ENCODE data around the gene PSMG4.

PSMG4 gene

DNA sequence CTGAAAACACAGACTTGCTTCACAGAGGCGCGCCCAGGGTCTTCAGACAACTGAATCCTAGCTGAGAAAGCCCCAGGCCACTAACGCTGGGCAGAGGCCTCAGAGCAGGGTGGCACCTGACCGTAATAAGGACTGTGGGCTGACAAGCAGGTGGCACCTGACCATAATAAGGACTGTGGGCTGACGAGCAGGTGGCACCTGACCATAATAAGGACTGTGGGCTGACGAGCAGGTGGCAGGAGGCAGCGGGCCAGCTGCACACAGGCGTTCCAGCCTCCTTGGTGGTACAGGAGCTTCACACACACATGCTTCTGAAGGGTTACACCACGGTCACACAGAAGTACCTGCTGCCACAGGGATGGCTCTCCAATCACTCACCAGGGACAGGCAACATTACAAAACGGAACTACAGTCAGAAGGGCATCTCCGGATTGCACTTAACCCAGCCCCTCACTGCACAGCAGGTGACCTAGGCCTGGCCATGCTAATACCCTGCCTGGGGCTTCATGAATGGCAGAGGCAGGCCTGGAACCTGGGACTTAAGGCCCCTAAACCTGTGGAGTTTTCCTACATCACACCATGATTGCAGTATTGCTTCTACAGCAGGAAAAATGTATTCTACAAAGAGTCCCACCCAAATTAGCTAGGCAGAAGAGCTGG lies 50.8 kb downstream of the PSMG4 start:
- no peak for DNase-seq (ENCODE audit: low spot score)

DNA sequence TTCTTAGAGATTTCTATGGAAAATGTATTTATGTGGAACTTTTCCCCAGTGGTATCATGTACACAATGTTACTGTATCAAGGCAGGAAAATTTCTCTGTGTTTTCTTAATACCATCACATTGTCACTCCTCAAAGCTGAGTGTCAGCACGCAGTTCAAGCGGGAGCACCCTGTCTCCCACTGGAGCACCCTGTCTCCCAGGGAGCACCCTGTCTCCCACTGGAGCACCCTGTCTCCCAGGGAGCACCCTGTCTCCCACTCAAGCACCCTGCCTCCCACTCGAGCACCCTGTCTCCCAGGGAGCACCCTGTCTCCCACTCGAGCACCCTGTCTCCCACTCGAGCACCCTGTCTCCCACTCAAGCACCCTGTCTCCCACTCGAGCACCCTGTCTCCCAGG lies 51.3 kb downstream of the PSMG4 start:
- DNase-seq (ENCODE audit: low spot score), result no peak

DNA sequence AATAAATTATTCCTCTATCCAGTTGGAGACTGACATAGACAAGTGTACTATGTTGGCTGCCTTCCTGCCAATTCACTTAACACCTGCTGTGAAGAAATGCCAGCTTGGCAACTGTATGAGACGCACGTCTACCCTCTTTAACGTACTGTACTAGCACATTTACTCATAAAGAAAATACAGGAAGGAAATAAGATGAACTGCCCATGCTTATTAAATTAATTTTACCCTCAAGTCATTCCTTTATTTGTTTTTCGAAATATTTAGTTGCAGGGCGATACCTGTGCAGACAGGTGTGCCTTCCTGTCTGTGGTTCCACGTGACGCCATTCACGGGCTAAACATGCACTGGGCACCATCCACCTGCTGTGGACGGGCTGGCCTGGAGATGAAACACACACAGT lies 52.0 kb downstream of the PSMG4 start:
- no peak for DNase-seq (ENCODE audit: low spot score)

DNA sequence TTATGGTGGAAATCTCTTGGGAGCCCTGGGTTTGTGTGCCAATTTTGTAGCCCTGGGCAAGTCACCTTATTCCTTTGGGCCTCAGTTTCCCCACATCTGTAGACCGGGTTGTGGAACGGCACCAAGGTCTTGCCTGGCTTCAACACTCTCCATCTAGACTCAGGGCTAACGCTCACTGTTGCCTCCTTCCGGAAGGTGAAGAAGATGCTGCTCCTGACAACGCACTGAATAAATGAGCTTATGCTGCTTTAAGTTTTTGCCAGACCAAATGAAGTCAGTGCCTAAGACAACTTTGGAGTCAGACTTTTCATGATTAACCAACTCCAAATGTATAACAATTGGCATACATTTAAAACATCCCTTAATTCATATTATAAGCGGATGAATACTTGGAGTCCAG lies 53.1 kb downstream of the PSMG4 start:
- no peak for DNase-seq (ENCODE audit: low spot score)

DNA sequence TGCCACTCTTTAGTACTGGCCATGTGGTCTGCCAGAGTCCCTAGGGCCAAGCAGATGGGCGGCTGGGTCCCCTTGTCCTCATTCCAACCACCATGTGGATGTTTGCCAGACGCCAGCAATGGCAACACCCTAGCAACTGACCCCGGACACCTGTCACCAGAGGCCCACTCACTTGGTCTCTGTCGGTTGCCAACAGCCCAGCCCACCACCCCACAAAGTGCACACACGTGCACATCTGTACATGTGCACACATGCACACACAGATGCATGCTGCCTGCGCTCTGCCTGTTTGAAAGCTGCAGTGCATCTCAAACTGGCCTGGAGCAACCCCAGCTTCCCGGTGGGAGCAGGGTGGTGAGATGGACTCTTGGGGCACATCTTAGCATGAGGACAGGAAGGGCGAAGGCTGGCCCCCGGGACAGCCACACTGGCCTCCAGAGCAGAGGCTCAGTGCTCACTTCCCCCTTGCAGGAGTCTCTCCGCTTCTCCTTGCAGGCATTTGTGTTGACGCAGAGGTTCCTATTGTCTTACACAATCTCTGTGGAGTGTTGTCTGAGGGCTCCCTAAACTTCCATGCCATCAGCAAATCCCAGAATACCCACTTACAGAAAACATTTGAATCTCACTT lies 54.0 kb downstream of the PSMG4 start:
- DNase-seq (ENCODE audit: low spot score), result no peak

DNA sequence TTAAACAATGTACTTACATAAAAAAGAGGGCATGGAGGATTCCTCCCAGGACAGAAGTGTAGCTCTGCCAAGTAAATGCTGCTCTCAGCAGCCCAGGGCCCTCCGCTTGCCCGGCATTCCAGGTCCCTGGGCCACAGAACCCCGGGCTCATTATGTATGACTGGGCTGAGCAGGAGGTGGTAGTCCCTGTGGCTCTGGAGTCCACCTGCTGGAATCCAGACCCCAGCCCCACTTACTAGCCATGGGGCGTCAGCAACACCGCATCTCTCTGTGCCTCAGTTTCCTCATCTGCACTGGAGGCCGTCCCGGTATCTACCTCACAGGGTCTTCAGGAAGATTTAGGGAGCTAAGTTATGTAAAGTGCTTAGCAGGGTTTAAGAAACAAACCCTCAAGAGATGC lies 55.4 kb downstream of the PSMG4 start:
- no peak for DNase-seq (ENCODE audit: low spot score)

DNA sequence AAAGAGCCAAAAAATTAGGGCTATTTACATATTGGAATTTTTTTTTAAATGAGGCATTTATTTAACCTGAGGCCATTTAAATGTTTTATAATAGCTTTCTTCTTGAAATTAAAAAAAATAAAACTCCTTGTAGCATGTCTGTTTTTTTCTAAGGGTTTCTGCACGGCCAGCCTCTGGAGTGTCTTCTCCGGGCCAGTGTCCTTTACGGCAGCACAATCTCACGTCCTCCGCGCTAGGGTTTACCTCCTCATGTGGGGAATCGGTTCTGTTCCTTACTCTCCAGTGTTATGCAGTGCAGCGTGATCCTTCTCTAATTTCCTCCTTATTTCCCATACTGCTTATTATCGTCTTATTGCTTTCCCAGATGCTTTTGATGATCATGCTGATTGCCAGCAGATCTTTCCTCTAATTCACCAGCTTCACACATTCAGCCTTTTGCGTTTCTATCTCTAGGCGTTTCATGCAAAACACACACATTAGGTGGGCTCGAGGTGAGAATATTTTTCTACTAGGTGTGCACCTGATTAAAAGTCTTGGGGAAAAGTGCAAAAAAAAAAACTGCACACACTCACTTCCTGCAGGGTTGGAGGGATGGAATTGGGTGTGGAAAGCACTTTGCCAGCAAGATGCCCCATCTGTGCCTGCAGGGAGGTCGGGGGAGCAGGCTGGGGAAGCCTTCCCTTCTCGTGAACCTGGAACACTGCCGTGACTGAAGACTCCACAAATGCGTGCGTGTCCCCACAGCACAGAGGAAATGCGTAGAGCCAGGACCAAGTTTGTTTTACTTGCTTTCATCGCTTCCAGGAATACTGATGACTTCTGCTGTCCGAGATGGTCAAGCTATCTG lies 56.1 kb downstream of the PSMG4 start:
- no peak for DNase-seq (ENCODE audit: low spot score)

DNA sequence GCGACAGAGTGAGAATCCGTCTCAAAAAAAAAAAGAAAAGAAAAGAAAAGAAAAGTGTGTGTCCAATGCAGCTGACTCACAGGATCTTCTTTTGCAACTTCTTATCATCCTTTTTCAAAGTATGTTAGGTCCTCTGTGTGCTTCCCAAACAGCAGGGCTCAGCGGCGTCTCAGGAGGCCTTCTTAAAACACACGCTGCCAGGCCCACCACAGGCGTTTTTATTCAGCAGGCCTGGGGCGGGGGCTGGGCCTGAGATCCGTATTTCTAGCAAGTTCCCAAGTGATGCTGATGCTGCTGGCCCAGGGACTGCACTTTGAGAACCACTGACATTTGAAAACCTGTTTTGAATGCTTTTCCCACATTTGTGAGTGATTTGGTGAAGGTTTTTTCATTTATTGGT lies 57.1 kb downstream of the PSMG4 start:
- no peak for DNase-seq (ENCODE audit: low spot score)

DNA sequence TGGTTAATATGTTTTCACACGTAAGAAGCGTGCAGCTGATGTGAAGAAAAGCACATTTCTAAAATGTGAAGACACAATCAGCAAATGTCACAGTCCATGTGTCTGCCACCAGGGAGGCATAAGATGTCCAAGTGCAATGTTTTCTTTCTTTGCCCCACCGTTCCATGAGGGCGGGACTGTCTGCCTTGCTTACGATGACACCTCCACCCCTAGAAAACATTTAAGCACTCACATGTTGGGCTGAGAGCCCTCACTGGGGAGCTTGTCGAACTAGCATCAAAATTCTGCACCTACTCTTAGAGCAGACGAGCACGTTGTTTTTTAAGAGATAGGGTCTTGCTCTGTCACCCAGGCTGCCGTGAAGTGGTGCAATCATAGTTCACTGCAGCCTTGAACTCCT lies 57.6 kb downstream of the PSMG4 start:
- DNase-seq (ENCODE audit: low spot score), result no peak

DNA sequence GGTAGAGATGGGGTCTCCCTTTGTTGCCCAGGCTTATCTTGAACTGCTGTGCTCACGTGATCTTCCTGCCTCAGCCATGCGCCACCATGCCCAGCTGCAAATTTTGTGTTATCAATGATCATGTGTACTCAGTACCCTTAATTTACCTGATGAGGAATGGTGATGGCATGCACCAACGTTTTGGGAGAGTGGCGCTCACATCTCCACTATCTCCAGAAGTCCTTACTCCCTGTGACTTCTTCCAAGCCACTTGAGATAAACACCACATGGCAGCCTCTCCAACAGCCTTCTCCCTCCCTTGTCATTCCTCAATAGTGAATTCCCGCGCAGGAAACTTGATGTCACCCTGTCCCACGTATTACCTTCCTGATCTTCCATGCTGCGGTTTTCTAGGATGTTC lies 58.1 kb downstream of the PSMG4 start:
- no peak for DNase-seq (ENCODE audit: low spot score)

Measured in RKO (cell line).